GM23338 (cell line): ENCODE measurements around the gene KCNK15. TPM values are rescaled to one million over a fixed set of nuclear protein-coding genes. Genes with fewer than 3 reads are reported as not detected.

Experiments
- ATAC-seq: fragments of 200-7000 bp; cut with Tn5 transposase; 3 replicates; pipeline ENCODE4 v1.9.1; 2020
- DNase-seq: peaks from one replicate; pipeline ENCODE4 v3.0.0-alpha.2; 2015; ENCODE audit warnings: low spot score
- H2AFZ ChIP-seq: fragments of 200-600 bp; sonication (generic); 2 replicates; pipeline ENCODE4 v1.8.0; 2016; ENCODE audit warnings: antibody characterized with exemption, mild to moderate bottlenecking, moderate library complexity
- H3F3A ChIP-seq: fragments of 200-600 bp; sonication (generic); replicated peaks from 2 replicates; pipeline ENCODE4 v1.8.0; 2017; ENCODE audit warnings: antibody characterized with exemption, mixed run types, low read depth
- H3K27ac ChIP-seq: fragments of 200-600 bp; sonication (generic); 2 replicates; pipeline ENCODE4 v1.6.1; 2016; ENCODE audit warnings: low read depth
- H3K27me3 ChIP-seq: fragments of 200-600 bp; sonication (generic); 2 replicates; pipeline ENCODE4 v1.8.0; 2016; ENCODE audit warnings: mild to moderate bottlenecking, mixed run types, moderate library complexity; ENCODE audit not compliant: insufficient read depth
- H3K36me3 ChIP-seq: fragments of 200-600 bp; sonication (generic); 2 replicates; pipeline ENCODE4 v1.8.0; 2016; ENCODE audit warnings: mild to moderate bottlenecking; ENCODE audit not compliant: insufficient read depth
- H3K4me1 ChIP-seq: fragments of 200-600 bp; sonication (generic); 2 replicates; pipeline ENCODE4 v1.8.0; 2016; ENCODE audit warnings: mild to moderate bottlenecking, moderate library complexity; ENCODE audit not compliant: insufficient read depth
- H3K4me2 ChIP-seq: fragments of 200-600 bp; sonication (generic); 2 replicates; pipeline ENCODE4 v1.7.1; 2017; ENCODE audit warnings: mixed run types
- H3K4me3 ChIP-seq: fragments of 200-600 bp; sonication (generic); 2 replicates; pipeline ENCODE4 v1.6.1; 2016; ENCODE audit warnings: mixed run types
- H3K79me2 ChIP-seq: fragments of 200-600 bp; sonication (generic); replicated peaks from 2 replicates; pipeline ENCODE4 v1.8.0; 2017; ENCODE audit warnings: mild to moderate bottlenecking; ENCODE audit not compliant: insufficient read depth
- H3K9me2 ChIP-seq: fragments of 200-600 bp; sonication (generic); 2 replicates; pipeline ENCODE4 v1.8.0; 2017; ENCODE audit not compliant: insufficient read depth
- H4K20me1 ChIP-seq: fragments of 200-600 bp; sonication (generic); replicated peaks from 2 replicates; pipeline ENCODE4 v1.8.0; 2017; ENCODE audit warnings: mild to moderate bottlenecking; ENCODE audit not compliant: insufficient read depth
- H3K27ac Mint-ChIP-seq: 2 replicates; pipeline ENCODE4 v1.8.0; 2020; ENCODE audit warnings: inconsistent platforms, mild to moderate bottlenecking, moderate library complexity, mixed read lengths
- H3K27me3 Mint-ChIP-seq: 3 replicates; pipeline ENCODE4 v1.8.0; 2022; ENCODE audit warnings: low read depth, mild to moderate bottlenecking, moderate library complexity, mixed read lengths, inconsistent platforms; ENCODE audit not compliant: insufficient read depth, poor library complexity
- H3K36me3 Mint-ChIP-seq: 3 replicates; pipeline ENCODE4 v1.8.0; 2021; ENCODE audit warnings: low read depth, mild to moderate bottlenecking, inconsistent platforms, moderate library complexity, mixed read lengths
- H3K4me1 Mint-ChIP-seq: 3 replicates; pipeline ENCODE4 v1.8.0; 2020; ENCODE audit warnings: mild to moderate bottlenecking, inconsistent platforms, mixed read lengths
- H3K4me3 Mint-ChIP-seq: 3 replicates; pipeline ENCODE4 v1.8.0; 2021; ENCODE audit warnings: moderate library complexity, mild to moderate bottlenecking, inconsistent platforms, mixed read lengths
- H3K9me3 Mint-ChIP-seq: 3 replicates; pipeline ENCODE4 v1.8.0; 2020; ENCODE audit warnings: moderate library complexity, mild to moderate bottlenecking, inconsistent platforms, mixed read lengths
- CREB1 ChIP-seq: fragments of 250-450 bp; sonication (Bioruptor Pico); IDR thresholded peaks from 2 replicates; pipeline ENCODE4 v1.5.0; 2020; ENCODE audit warnings: low read depth, mild to moderate bottlenecking, moderate library complexity
- EZH2 ChIP-seq: fragments of 200-600 bp; sonication (generic); IDR thresholded peaks from one replicate; pipeline ENCODE4 v1.8.0; 2017; ENCODE audit warnings: antibody characterized with exemption, mild to moderate bottlenecking, low read depth; ENCODE audit not compliant: unreplicated experiment
- EZH2phosphoT487 ChIP-seq: fragments of 200-600 bp; sonication (generic); IDR thresholded peaks from one replicate; pipeline ENCODE4 v1.8.1; 2018; ENCODE audit warnings: antibody characterized with exemption; ENCODE audit not compliant: unreplicated experiment
- JUNB ChIP-seq: IDR thresholded peaks from one replicate; pipeline ENCODE4 v1.6.1; 2016; ENCODE audit warnings: antibody characterized with exemption; ENCODE audit not compliant: unreplicated experiment
- NANOG ChIP-seq: IDR thresholded peaks from 2 replicates; pipeline ENCODE4 v1.6.1; 2016; ENCODE audit warnings: antibody characterized with exemption, borderline replicate concordance
- POLR2AphosphoS5 ChIP-seq: IDR thresholded peaks from 2 replicates; pipeline ENCODE4 v1.6.1; 2016; ENCODE audit warnings: antibody characterized with exemption, low read depth
- STAT1 ChIP-seq: IDR thresholded peaks from one replicate; pipeline ENCODE4 v1.6.1; 2016; ENCODE audit warnings: antibody characterized with exemption; ENCODE audit not compliant: unreplicated experiment
- ZNF114 ChIP-seq: fragments of 250-450 bp; sonication (Bioruptor Pico); IDR thresholded peaks from 2 replicates; pipeline ENCODE4 v1.5.0; 2020; ENCODE audit warnings: mild to moderate bottlenecking, moderate library complexity
- ZNF331 ChIP-seq: fragments of 250-450 bp; sonication (Bioruptor Pico); IDR thresholded peaks from 2 replicates; pipeline ENCODE4 v1.5.0; 2020; ENCODE audit warnings: low read depth, mild to moderate bottlenecking, moderate library complexity
- polyA plus RNA-seq: library from polyadenylated mRNA; unstranded; fragments of >200 nt; fragmentation: Nextera tagmentation; extraction: Ambion mirVana; gene quantifications from 2 replicates; pipeline ENCODE4 v1.2.1, GENCODE V29; 2016
- total RNA-seq: library from RNA; depleted of rRNA; stranded (reverse); fragments of >200 nt; shearing (Covaris generic); gene quantifications from 2 replicates; pipeline ENCODE4 v1.2.3, GENCODE V29; 2014
- TF ChIP-seq, protein P1 (sequence below): fragments of 250-450 bp; sonication (Bioruptor Pico); IDR thresholded peaks from 2 replicates; pipeline ENCODE4 v1.5.0; 2020; ENCODE audit warnings: mild to moderate bottlenecking, moderate library complexity
- TF ChIP-seq, protein P2 (sequence below): IDR thresholded peaks from 2 replicates; pipeline ENCODE4 v1.6.1; 2016; ENCODE audit warnings: antibody characterized with exemption
- TF ChIP-seq, protein P3 (sequence below), 2 experiments: fragments of 200-600 bp in 1 of 2; sonication (generic) in 1 of 2; conservative IDR thresholded peaks; 2 replicates each; pipeline versions ENCODE4 v1.5.1 to v1.6.1; 2016 to 2017; ENCODE audit warnings: antibody characterized with exemption in 2 of 2, low read depth in 2 of 2, mild to moderate bottlenecking in 2 of 2, moderate library complexity in 1 of 2
- TF ChIP-seq, protein P4 (sequence below): IDR thresholded peaks from one replicate; pipeline ENCODE4 v1.6.1; 2018; ENCODE audit warnings: antibody characterized with exemption; ENCODE audit not compliant: unreplicated experiment

The KCNK15 gene
- total and polyA plus RNA-seq, 2 experiments from 2014 or later: 0.63 to 3.3 TPM

DNA sequence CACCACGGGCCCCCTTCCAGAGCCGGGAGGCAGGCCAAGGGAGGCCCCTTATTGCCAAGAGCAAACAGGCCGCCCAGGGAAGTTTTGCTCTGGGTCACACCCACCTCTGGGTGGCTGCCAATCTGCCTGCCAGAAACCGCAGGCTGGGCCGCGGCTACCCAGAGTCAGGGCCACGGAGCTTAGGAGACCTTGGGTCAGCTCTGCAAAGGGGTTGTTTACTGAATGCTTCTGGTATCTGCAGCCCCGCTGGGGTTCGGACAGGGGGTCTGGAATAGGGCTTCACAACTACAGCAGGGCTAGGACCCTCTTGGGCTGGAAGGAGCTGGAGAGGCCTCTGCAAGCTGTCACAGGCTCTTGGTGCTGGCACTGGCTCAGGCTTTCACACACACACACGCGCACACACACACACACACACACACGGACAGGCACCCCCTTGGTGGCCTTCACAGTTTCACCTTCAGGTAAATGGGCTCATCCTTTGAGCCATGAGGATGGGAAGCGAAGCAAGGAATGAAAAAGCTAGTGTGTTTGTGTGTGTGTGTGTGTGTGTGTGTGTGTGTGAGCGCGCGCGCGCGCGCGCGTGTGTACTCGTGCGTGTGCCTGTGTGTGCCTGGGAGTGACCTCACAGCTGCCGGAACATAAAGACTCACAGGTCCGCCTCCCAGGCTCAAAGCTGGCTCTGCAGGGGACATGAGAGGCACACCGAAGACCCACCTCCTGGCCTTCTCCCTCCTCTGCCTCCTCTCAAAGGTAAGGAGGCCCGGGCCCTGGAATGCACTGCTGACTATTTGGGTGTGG is 30.8 kb upstream of the KCNK15 start, which contains the start of gene CCN5:
Gene CCN5, plus strand, starts transcription at position 669 of the 798 bp plus-strand sequence. Its CDS starts 22 bp downstream, at position 691.
- Mint-ChIP-seq H3K9me3 (no peaks in the 10 kb centered on the region), H3K4me1 (no peaks in the 10 kb centered on the region), H3K4me3 (no peak within 1 kb of the TSS), H3K27me3 (peaks cover 10% of the 10 kb centered on the region), H3K27ac (no peak within 1 kb of the TSS), H3K36me3 (no peaks in the 10 kb centered on the region)
- H3K4me2 ChIP-seq: no peak within 1 kb of the TSS
- no peaks in the 10 kb centered on the region for H4K20me1 ChIP-seq
- no peaks in the 10 kb centered on the region for H3K9me2 ChIP-seq
- no peaks in the 10 kb centered on the region for H3K36me3 ChIP-seq
- no peak for DNase-seq
- TF ChIP-seq, protein P1, sequence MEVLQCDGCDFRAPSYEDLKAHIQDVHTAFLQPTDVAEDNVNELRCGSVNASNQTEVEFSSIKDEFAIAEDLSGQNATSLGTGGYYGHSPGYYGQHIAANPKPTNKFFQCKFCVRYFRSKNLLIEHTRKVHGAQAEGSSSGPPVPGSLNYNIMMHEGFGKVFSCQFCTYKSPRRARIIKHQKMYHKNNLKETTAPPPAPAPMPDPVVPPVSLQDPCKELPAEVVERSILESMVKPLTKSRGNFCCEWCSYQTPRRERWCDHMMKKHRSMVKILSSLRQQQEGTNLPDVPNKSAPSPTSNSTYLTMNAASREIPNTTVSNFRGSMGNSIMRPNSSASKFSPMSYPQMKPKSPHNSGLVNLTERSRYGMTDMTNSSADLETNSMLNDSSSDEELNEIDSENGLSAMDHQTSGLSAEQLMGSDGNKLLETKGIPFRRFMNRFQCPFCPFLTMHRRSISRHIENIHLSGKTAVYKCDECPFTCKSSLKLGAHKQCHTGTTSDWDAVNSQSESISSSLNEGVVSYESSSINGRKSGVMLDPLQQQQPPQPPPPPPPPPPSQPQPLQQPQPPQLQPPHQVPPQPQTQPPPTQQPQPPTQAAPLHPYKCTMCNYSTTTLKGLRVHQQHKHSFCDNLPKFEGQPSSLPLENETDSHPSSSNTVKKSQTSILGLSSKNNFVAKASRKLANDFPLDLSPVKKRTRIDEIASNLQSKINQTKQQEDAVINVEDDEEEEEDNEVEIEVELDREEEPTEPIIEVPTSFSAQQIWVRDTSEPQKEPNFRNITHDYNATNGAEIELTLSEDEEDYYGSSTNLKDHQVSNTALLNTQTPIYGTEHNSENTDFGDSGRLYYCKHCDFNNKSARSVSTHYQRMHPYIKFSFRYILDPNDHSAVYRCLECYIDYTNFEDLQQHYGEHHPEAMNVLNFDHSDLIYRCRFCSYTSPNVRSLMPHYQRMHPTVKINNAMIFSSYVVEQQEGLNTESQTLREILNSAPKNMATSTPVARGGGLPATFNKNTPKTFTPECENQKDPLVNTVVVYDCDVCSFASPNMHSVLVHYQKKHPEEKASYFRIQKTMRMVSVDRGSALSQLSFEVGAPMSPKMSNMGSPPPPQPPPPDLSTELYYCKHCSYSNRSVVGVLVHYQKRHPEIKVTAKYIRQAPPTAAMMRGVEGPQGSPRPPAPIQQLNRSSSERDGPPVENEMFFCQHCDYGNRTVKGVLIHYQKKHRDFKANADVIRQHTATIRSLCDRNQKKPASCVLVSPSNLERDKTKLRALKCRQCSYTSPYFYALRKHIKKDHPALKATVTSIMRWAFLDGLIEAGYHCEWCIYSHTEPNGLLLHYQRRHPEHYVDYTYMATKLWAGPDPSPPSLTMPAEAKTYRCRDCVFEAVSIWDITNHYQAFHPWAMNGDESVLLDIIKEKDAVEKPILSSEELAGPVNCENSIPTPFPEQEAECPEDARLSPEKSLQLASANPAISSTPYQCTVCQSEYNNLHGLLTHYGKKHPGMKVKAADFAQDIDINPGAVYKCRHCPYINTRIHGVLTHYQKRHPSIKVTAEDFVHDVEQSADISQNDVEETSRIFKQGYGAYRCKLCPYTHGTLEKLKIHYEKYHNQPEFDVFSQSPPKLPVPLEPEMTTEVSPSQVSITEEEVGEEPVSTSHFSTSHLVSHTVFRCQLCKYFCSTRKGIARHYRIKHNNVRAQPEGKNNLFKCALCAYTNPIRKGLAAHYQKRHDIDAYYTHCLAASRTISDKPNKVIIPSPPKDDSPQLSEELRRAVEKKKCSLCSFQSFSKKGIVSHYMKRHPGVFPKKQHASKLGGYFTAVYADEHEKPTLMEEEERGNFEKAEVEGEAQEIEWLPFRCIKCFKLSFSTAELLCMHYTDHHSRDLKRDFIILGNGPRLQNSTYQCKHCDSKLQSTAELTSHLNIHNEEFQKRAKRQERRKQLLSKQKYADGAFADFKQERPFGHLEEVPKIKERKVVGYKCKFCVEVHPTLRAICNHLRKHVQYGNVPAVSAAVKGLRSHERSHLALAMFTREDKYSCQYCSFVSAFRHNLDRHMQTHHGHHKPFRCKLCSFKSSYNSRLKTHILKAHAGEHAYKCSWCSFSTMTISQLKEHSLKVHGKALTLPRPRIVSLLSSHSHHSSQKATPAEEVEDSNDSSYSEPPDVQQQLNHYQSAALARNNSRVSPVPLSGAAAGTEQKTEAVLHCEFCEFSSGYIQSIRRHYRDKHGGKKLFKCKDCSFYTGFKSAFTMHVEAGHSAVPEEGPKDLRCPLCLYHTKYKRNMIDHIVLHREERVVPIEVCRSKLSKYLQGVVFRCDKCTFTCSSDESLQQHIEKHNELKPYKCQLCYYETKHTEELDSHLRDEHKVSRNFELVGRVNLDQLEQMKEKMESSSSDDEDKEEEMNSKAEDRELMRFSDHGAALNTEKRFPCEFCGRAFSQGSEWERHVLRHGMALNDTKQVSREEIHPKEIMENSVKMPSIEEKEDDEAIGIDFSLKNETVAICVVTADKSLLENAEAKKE (CRISPR knock-in tag): no peak
- TF ChIP-seq, protein P2, sequence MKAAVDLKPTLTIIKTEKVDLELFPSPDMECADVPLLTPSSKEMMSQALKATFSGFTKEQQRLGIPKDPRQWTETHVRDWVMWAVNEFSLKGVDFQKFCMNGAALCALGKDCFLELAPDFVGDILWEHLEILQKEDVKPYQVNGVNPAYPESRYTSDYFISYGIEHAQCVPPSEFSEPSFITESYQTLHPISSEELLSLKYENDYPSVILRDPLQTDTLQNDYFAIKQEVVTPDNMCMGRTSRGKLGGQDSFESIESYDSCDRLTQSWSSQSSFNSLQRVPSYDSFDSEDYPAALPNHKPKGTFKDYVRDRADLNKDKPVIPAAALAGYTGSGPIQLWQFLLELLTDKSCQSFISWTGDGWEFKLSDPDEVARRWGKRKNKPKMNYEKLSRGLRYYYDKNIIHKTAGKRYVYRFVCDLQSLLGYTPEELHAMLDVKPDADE: no peak
- TF ChIP-seq NANOG (no peak), CREB1 (CRISPR knock-in tag) (no peak), STAT1 (no peak), POLR2AphosphoS5 (no peak), JUNB (no peak), ZNF114 (CRISPR knock-in tag) (no peak), ZNF331 (CRISPR knock-in tag) (no peak), EZH2phosphoT487 (no peak), EZH2 (no peak)
- TF ChIP-seq, protein P3, sequence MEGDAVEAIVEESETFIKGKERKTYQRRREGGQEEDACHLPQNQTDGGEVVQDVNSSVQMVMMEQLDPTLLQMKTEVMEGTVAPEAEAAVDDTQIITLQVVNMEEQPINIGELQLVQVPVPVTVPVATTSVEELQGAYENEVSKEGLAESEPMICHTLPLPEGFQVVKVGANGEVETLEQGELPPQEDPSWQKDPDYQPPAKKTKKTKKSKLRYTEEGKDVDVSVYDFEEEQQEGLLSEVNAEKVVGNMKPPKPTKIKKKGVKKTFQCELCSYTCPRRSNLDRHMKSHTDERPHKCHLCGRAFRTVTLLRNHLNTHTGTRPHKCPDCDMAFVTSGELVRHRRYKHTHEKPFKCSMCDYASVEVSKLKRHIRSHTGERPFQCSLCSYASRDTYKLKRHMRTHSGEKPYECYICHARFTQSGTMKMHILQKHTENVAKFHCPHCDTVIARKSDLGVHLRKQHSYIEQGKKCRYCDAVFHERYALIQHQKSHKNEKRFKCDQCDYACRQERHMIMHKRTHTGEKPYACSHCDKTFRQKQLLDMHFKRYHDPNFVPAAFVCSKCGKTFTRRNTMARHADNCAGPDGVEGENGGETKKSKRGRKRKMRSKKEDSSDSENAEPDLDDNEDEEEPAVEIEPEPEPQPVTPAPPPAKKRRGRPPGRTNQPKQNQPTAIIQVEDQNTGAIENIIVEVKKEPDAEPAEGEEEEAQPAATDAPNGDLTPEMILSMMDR (conservative IDR thresholded peaks at IDR 0.05; ENCODE audit: low read depth in 2 of 2): no peak
- TF ChIP-seq, protein P4, sequence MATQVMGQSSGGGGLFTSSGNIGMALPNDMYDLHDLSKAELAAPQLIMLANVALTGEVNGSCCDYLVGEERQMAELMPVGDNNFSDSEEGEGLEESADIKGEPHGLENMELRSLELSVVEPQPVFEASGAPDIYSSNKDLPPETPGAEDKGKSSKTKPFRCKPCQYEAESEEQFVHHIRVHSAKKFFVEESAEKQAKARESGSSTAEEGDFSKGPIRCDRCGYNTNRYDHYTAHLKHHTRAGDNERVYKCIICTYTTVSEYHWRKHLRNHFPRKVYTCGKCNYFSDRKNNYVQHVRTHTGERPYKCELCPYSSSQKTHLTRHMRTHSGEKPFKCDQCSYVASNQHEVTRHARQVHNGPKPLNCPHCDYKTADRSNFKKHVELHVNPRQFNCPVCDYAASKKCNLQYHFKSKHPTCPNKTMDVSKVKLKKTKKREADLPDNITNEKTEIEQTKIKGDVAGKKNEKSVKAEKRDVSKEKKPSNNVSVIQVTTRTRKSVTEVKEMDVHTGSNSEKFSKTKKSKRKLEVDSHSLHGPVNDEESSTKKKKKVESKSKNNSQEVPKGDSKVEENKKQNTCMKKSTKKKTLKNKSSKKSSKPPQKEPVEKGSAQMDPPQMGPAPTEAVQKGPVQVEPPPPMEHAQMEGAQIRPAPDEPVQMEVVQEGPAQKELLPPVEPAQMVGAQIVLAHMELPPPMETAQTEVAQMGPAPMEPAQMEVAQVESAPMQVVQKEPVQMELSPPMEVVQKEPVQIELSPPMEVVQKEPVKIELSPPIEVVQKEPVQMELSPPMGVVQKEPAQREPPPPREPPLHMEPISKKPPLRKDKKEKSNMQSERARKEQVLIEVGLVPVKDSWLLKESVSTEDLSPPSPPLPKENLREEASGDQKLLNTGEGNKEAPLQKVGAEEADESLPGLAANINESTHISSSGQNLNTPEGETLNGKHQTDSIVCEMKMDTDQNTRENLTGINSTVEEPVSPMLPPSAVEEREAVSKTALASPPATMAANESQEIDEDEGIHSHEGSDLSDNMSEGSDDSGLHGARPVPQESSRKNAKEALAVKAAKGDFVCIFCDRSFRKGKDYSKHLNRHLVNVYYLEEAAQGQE: no peak
- ATAC-seq: no peak; the same call in 2 of the 3 replicates
- no peak within 1 kb of the TSS for H2AFZ ChIP-seq
- H3K27ac ChIP-seq: no peak within 1 kb of the TSS
- H3K4me1 ChIP-seq: no peaks in the 10 kb centered on the region
- H3K4me3 ChIP-seq: no peak within 1 kb of the TSS
- no peaks in the 10 kb centered on the region for H3K79me2 ChIP-seq
- H3K27me3 ChIP-seq: no peaks in the 10 kb centered on the region
- no peaks in the 10 kb centered on the region for H3F3A ChIP-seq
